HG03095 (cell line): ENCODE results near the gene PROCR.
"Not testable (repeated sequence)": the region's sequence is repeated elsewhere in the genome, so short reads cannot be mapped to it uniquely, and the experiment has no call there.

ENCODE experiments used
- ATAC-seq: cut with Tn5 transposase; IDR thresholded peaks from one replicate; pipeline ENCODE4 v1.9.1; 2021; ENCODE audit warnings: moderate library complexity; ENCODE audit not compliant: unreplicated experiment

The PROCR gene

DNA sequence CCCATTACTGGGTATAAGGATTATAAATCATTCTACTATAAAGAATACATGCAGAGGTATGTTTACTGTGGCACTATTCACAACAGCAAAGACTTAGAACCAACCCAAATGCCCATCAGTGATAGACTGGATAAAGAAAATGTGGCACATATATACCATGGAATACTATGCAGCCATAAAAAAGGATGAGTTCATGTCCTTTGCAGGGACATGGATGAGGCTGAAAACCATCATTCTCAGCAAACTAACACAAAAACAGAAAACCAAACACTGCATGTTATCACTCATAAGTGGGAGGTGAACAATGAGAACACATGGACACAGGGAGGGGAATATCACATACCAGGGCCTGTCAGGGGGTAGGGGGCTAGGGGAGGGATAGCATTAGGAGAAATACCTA is 7.3 kb upstream of the PROCR start:
- not testable (repeated sequence) for ATAC-seq

DNA sequence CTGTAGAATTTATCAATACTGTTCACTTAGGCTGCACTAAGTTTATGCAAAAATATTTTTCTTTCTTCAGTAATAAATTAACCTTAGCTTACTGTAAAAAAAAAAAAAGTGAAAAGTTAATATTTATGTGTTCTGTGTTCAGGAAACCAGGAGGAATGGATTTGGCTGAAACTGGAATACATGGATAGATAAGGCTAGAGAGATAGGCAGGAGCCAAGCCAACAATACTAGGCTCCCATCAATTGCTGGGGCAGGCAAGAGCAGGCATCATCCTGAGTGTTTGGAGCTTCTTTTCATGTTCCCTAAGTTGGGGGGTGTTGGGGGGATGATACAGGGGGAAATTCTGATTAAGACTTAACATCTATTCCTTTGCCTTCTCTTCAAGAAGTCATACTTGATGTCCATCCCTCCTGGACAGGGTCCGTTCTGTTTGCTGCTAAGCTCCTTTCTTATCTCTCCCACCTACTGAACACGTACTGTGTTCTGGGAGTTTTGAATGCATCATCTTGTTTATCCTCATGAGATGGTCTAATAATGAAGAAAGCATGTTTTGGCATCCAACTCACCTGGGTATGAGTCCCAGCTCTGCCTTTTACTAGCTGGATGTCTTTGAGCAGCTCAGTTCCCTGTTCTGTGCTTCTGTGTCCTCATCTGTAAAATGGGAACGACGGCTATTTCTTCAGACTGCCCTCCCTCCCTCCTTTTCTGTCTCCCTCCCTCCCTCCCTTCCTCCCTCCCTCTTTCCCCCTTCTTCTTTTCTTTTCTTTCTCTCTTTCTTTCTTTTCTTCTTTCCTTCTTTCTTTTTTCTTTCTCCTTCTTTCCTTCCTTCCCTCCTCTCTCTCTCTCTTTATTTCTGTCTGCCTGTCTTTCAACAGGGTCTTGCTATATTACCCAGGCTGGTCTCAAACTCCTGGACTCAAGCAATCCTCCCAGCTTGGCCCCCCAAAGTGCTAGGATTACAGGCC is 6.4 kb upstream of the PROCR start:
- ATAC-seq: no peak

DNA sequence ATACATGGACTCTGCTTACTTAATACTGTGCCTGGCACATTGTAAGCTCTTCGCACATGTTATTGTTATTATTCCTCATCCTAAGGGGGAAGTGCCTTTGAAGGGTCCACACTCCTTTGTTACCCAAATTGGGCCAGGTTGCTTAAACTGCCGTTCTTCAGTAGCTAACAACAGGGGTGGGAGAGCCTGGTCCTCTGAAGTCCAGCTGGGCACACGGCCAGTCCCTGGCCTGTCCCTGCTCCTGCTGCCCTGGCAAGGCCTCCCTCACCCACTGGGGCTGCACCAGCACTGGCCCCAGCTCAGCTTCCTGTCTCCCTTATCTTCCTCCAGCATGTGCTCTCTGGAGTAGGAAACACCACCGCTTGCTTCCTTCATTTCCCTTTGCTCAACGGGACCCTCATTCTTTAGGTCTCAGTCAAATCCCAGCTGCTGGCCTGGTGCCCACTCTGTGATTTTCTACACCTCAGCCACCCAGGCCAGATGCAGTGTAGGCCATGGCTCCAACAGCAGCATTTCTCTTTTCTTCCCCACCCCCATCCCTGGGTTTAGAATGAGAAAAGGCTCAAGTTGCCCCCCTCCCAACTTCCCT is 5.5 kb upstream of the PROCR start:
- ATAC-seq: no peak

DNA sequence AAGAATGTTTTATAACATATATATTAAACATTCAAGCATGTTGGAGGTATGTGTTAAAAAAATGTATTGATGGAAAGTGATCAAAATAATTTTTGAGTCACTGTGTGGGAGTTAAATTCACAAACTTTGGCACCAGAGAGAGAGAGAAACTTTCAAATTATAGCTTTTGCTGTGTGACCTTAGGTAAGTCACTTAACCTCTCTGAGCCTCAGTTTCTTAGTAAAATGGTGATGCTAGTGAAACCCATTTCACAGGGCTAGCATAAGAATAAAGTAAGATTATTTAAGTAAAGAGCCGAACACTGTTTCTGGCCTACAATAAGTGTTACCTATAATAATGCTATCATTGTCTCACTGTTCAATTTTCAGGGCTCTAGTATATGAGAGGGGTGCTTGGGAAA is 4.1 kb upstream of the PROCR start:
- no peak for ATAC-seq

DNA sequence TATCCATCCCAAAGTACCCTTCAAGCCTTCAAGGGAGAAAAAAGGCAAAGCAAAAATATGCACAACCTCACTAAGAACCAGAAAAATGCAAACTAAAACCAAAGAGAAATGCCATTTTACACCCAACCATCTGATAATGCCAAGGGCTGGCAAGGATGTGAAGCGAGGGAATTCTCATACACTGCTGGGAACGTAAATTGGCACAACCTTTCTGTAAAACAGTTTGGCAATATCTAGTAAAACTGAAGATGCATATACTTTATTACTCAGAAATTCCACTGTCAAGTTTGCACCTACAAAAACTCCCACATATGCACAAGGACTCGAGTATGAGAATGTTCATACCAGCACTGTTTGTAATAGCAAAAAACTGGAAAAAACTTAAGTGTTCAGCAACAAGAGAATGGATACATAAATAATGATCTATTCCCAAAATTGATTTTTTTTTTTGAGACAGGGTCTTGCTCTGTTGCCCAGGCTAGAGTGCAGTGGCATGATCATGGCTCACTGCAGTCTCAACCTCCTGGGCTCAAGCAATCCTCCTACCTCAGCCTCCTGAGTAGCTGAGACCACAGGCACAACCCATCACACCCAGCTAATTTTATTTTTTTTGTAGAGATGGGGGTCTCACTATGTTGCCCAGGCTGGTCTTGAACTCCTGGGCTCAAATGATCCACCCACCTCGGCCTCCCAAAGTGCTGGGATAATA is 3.0 kb upstream of the PROCR start:
- not testable (repeated sequence) for ATAC-seq

DNA sequence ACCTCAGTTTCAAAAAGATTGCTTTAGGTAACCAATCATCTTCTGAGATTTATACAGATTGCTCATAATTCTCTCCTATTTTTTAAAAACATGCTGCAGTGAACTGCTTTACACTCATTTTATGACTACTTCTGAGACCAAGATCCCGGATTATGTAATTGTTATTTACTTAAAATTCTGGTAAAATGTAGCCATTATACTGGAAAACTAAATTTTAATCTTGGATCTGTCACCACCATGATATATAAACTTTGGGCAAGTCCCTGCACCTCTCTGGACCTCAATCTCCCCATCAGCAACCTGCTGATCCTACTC is 477 bp upstream of the PROCR start:
- ATAC-seq: no peak

DNA sequence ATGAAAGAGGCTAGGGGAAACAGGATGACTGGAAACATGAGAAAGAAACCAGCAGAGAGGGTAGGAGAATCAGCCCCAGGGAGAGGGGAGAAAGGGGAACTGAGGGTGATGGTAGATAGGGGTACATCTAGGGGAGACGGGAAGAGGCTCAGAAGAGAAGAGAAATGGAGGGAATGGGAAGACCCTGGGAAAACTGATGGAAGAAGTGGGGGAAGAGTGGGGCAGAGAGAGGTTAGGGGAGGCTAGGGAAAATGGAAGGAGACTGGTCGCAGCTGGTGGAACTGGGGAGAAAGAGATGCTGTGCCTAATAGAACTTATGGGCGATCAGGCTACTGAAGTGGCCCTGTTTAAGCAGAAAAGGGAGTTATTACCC is 548 bp downstream of the PROCR start:
- ATAC-seq: no peak

DNA sequence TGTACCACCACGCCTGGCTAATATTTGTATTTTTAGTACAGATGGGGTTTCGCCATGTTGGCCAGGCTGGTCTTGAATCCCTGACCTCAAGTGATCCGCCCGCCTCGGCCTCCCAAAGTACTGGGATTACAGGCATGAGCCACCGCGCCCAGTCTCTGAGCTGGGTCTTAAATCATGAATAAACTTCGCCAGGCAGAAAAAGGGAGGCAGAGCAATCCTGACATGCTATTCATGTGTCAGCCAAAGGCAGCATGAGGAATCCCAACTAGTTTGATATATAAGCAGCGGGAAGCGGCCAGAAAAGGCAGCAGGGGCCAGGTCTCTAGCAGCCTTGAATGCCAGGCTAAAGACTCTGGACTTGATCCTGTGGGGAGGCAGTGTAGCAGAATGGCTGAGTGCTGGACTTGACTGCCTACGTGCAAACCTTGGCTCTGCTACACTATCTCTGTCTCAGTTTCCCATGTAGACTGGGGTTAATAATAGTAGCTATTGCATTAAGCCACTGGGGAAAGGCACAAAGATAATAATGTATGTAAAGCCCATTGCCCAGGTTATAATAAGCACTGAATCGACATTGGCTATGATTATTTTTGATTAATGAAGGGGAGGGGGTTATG is 1.8 kb downstream of the PROCR start:
- ATAC-seq: no peak

DNA sequence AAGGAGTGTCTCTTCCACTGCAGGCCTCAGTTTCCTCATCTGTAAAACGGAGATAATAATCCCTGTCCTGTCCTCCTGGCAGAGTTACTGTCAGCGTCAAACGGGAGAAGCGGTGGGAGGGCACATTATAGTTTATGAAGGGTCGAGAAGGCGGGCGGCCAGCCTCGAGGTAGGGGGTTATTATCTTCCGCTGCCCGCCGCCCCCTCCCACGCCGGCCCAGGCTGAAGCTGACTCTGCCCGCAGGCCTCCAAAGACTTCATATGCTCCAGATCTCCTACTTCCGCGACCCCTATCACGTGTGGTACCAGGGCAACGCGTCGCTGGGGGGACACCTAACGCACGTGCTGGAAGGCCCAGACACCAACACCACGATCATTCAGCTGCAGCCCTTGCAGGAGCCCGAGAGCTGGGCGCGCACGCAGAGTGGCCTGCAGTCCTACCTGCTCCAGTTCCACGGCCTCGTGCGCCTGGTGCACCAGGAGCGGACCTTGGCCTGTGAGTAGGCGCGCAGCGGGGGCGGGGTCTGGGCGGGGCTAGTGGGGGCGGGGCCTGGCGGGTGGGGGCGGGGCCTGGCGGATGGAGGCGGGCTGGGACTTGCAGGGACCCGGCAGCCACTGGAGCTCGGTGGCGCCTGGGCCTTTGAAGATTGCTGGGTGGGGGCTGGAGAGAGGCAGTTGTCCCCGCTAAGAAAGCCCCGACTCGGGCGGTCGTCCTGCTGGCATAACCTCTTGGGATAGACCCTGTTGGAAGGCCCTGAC is 2.8 kb downstream of the PROCR start:
- no peak for ATAC-seq

DNA sequence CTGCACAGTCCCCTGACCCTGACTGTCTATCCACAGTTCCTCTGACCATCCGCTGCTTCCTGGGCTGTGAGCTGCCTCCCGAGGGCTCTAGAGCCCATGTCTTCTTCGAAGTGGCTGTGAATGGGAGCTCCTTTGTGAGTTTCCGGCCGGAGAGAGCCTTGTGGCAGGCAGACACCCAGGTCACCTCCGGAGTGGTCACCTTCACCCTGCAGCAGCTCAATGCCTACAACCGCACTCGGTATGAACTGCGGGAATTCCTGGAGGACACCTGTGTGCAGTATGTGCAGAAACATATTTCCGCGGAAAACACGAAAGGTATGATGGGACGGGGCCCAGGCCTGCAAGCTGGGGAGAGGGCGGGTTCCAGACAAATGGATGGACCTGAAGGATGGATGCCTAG is 4.3 kb downstream of the PROCR start:
- no peak for ATAC-seq

DNA sequence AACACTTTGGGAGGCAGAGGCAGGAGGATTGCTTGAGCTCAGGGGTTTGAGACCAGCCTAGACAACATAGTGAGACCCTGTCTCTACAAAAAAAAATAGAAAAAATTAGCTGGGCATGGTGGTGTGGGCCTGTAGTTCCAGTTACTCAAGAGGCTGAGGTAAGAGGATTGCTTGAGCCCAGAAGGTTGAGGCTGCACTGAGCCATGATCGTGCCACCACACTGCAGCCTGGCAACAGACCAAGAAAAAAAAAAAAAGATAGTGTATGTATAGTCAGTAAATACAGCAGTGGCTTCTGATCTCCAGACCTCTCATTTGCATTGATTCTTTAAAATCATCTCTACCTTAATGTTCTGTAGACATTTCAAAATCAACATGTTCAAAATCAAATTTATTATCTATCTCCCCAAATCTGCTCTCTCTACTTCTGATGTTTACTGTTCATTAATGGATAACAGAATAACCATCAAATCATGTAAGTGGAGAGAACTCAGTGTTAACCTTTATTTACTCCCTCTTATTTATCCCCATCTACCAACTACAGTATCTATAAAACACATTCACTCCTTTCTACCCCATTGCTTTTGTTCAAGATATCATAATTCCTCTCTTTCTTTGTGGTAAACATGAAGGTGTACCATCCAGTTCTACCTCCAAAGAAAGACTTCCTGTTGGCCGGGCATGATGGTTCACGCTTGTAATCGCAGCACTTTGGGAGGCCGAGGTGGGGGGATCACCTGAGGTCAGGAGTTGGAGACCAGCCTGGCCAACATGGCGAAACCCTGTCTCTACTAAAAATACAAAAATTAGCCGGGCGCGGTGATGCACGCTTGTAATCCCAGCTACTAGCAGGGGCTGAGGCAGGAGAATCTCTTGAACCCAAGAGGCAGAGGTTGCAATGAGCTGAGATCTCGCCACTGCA is 7.7 kb downstream of the PROCR start:
- ATAC-seq: no peak

DNA sequence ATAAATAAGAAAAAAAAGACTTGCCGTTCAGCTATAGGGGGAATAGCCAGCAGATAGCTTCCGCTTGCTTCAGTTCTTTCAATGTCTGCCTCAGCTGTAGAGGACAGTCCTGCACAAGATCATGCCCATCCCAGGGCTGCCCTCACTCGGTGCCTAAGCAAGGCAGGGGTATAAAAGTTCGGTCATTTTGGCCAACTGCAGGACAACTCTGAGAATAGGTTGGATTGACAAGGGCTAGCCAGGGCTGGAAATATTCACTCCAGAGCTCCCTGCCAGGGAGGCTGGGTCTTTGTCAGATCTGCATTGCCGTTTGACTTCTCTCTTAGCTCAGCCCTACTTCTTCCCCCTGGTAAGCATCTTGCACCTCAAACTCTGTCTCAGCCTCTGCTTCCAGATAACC is 8.4 kb downstream of the PROCR start:
- no peak for ATAC-seq

DNA sequence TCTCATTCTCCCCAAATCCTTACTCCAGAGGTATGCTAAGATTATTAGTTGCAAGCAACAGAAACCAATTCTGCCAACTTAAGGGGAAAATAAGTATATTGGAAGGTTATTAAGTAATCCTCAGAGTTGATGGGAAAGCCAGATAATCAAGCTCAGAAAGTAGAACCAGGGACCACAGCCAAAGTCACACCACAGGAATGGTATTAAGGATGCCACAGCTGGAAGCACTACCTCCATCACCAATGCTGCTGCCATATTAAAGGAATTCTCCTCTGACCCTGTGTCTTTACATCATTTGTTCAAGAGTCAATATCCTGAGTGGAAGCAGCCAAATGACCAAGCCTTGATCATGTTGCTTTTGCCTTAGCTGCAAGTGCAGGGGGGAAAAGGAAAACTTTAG is 9.9 kb downstream of the PROCR start:
- ATAC-seq: no peak

DNA sequence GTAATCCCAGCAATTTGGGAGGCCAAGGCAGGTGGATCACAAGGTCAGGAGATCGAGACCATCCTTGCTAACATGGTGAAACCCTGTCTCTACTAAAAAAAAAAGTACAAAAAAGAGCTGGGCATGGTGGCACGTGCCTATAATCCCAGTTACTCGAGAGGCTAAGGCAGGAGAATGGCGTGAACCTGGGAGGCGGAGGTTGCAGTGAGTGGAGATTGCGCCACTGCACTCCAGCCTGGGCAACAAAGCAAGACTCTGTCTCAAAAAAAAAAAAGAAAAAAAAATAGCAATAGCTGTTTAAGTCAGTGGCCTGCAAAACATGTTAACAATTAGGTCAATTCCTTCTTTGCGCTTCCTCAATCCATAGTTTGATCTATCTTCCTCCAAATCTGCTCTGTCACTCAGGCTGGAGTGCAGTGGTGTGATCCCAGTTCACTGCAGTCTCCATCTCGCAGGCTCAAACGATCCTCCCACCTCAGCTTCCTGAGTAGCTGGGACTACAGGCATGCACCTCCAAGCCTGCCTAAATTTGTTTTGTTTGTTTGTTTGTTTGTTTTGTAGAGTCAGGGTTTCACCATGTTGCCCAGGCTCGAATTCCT is 14.9 kb downstream of the PROCR start:
- ATAC-seq: not testable (repeated sequence)

DNA sequence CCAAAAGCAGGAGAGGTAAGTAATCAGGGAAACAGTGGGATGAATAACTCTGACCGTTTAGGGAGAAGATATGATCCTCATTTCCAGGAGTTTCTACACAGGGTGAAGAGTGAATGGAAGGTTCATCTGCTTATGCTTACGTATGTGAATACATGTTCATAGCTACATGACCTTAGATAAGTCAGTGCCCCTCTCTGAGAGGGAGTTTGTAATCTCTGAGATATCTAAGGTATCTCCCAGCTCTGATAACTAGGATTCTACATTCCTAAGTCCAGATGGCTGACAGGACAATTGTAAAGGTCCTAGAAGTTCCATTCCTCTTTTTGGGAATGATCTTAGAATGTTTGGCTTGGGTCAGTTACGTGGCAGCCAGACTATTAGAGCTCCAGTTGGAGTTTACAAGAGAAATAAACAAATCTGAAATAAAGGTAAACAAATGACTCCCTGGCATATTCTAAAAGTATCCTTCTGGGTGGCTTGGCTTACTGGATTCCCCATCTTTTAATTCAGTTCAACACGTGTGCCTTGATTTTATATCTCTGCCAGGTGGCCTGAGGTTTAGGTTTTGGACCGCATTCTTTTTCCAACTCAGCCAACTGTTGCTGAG is 15.8 kb downstream of the PROCR start:
- no peak for ATAC-seq

DNA sequence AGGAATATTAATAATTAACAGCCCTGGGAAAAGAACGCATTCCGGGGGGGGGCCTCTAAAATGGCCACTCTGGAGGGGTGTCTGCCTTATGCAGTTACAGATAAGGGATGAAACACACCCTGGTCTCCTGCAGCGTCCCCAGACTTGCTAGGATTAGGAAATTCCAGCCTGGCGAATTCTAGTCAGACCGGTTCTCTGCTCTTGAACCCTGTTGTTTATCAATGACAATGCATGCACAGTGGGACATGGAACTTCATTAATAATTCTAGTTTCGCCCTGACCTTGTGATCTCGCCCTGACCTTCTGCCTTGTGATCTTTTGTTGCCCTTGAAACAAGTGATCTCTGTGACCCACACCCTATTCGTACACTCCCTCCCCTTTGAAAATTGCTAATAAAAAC is 17.4 kb downstream of the PROCR start:
- ATAC-seq: not testable (repeated sequence)

DNA sequence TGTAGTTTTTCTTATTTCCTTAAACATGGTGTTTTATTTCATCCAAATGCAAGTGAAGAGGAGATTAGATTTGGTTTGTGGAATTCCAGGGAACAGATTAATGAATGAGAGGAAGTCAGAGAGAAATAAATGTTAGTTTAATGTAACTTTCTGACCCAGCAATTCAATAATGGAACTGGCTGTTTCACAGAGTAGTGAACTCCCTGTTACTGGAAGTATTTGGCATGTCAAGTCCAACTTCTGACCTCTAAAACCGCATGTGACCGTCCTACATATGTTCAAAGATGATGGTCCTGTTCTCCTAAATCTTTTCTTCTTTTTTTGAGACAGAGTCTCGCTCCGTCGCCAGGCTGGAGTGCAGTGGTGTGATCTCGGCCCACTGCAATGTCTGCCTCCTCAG is 18.7 kb downstream of the PROCR start:
- ATAC-seq: no peak

DNA sequence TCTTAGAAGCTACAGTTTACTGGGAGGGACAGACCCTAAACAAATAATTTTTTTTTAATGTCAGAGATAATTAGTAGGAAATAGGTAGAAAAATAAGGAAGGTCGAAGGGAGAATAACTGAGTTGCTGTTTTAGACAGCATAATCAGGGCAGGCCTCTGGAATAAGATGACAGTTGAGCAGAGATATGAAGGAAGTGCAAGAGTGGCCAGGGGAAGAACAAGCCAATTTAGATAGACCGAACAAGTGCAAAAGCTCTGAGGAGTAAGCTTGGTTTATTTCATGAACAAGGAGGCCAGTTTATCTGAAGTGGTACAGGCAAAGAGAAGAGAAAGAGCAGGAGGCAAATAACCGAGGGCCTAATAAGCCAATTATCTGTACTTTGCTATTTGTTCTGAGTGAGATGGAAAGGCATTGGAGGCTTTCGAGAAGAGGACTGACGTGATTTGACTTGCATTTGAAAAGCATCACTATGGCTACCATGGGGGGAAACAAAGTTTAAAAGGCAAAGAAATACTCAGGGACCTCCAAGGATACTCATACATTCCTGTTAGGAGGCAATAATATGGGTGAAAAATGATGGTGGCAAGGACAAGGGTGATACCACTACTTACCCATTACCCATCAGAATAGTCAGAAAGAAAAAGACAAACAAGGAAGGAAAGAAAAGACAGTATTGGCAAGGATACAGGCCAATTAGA is 19.7 kb downstream of the PROCR start:
- no peak for ATAC-seq
